Measurements from ENCODE around the gene C3orf38. TPM values are rescaled to one million over a fixed set of nuclear protein-coding genes. Genes with fewer than 3 reads are reported as not detected.

C3orf38 gene
- total RNA-seq, 1 experiment from 2014 or later = 24.1 TPM

- TF ChIP-seq E2F1 (CRISPR knock-in tag; IDR thresholded peaks at IDR 0.05) (no peak), JUN (CRISPR knock-in tag; IDR thresholded peaks at IDR 0.05) (no peak), ELF4 (CRISPR knock-in tag; IDR thresholded peaks at IDR 0.05; ENCODE audit: low read depth) (no peak), ARID4B (CRISPR knock-in tag; IDR thresholded peaks at IDR 0.05; ENCODE audit: borderline replicate concordance) (no peak)
Measured at GRCh38 chr3:88150371-88150770, 612 bp downstream of the C3orf38 start (continued).

- ChIA-PET CTCF (interaction anchor here (1.2 kb wide), 1 partner anchor 37 kb away, joined by 4 read pairs; no protein-coding TSS in a partner anchor), POLR2A (no interaction called here)
- peak overlapping the region; percentile 63; the same call in 1 of the 2 replicates for H3K27ac Mint-ChIP-seq
Measured at GRCh38 chr3:88150806-88151205, 1.0 kb downstream of the C3orf38 start.

GRCh38 chr3:88151358-88151757 lies 1.6 kb downstream of the C3orf38 start:
- peak overlapping the region; percentile 95 for H3K4me3 Mint-ChIP-seq
- no peaks in the 10 kb centered on the region for H3K27me3 Mint-ChIP-seq (ENCODE audit: low read depth)
- no peaks in the 10 kb centered on the region for H3K9me3 Mint-ChIP-seq
- peaks cover 20% of the 10 kb centered on the region for H3K4me1 Mint-ChIP-seq
- no peak overlapping the region for H3K27ac Mint-ChIP-seq
- ATAC-seq = no peak
- CTCF ChIA-PET = no interaction called here
- POLR2A ChIA-PET = no interaction called here
- H3K36me3 Mint-ChIP-seq = peaks cover 21% of the 10 kb centered on the region
- DNase-seq (ENCODE audit: low spot score) = no peak
- TF ChIP-seq ATF3 (CRISPR knock-in tag; conservative IDR thresholded peaks at IDR 0.05) (no peak), ZNF416 (CRISPR knock-in tag; IDR thresholded peaks at IDR 0.05) (no peak), ZNF532 (CRISPR knock-in tag; IDR thresholded peaks at IDR 0.05; ENCODE audit: borderline replicate concordance) (no peak), ZNF138 (CRISPR knock-in tag; conservative IDR thresholded peaks at IDR 0.05) (no peak), CREB1 (CRISPR knock-in tag; IDR thresholded peaks at IDR 0.05) (no peak)

More at GRCh38 chr3:88150806-88151205, 1.0 kb downstream of the C3orf38 start:
- peak overlapping the region; percentile 95 for H3K4me3 Mint-ChIP-seq
- ATAC-seq (no peak), DNase-seq (ENCODE audit: low spot score) (no peak)
- H3K27me3 Mint-ChIP-seq (ENCODE audit: low read depth) = no peaks in the 10 kb centered on the region
- H3K36me3 Mint-ChIP-seq = peaks cover 15% of the 10 kb centered on the region
- H3K9me3 Mint-ChIP-seq = no peaks in the 10 kb centered on the region
- peaks cover 20% of the 10 kb centered on the region for H3K4me1 Mint-ChIP-seq
- TF ChIP-seq TEAD4 (CRISPR knock-in tag; IDR thresholded peaks at IDR 0.05) (no peak), IRF2 (CRISPR knock-in tag; IDR thresholded peaks at IDR 0.05; ENCODE audit: borderline replicate concordance, low read depth) (no peak), TP53 (CRISPR knock-in tag; IDR thresholded peaks at IDR 0.05) (no peak), SMAD3 (CRISPR knock-in tag; IDR thresholded peaks at IDR 0.05; ENCODE audit: borderline replicate concordance) (no peak), ZNF281 (CRISPR knock-in tag; IDR thresholded peaks at IDR 0.05) (no peak), E2F5 (CRISPR knock-in tag; IDR thresholded peaks at IDR 0.05) (no peak), ZNF671 (CRISPR knock-in tag; IDR thresholded peaks at IDR 0.05) (no peak)

Data from WTC11 (cell line).